ENCODE data around the gene YTHDC2. TPM values are rescaled to one million over a fixed set of nuclear protein-coding genes. Genes with fewer than 3 reads are reported as not detected.
"Not testable (repeated sequence)": the region's sequence is repeated elsewhere in the genome, so short reads cannot be mapped to it uniquely, and the experiment has no call there.

YTHDC2 gene
- total RNA-seq, 2 donors from 2014 or later = 17.7 to 32.0 TPM

DNA sequence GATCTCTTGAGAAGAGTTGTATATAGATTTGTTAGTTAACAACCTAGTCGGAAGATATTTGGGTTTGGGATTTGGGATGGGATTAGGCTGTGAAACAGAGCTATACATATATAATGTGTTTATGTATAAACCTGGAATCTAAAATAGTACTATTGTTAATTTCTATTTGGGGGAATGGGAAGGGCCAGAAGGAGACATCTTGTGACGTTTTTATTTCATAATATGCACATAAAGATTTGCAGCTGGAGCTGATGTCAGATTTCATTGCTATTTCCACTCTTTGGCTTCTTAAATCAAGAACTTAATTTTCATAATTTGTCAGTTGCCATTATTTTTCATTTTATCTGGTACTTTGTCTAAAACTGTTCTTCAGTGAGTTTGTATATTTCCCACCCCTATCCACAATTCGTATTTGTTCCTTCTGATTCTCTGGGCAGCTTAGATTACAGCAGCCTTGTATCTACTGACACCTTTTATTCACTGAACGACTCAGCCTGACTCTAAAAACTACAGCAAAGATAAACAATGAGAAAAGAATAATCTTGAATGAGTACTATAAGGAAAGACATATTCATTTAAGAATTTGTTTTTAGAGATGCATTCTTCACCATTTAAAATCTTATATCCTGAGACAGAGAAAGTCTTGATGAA lies 86.9 kb downstream of the YTHDC2 start:
- intact Hi-C loops (cut with DNase I) = no loop called here
- no peaks in the 10 kb centered on the region for H3K4me1 ChIP-seq (replicated peaks)
- no peak overlapping the region for H3K4me3 ChIP-seq
- no peak for DNase-seq (ENCODE audit: low spot score)
- H3K27ac ChIP-seq = no peak overlapping the region
- WGBS = 47% methylated on average over 4 of the region's 4 CpGs
- H3K36me3 ChIP-seq = no peaks in the 10 kb centered on the region
- H3K9me3 ChIP-seq = no peaks in the 10 kb centered on the region
- TF ChIP-seq POLR2AphosphoS5 (IDR thresholded peaks at IDR 0.05) (no peak), POLR2A (IDR thresholded peaks at IDR 0.05) (no peak)
- TF ChIP-seq, protein P1, sequence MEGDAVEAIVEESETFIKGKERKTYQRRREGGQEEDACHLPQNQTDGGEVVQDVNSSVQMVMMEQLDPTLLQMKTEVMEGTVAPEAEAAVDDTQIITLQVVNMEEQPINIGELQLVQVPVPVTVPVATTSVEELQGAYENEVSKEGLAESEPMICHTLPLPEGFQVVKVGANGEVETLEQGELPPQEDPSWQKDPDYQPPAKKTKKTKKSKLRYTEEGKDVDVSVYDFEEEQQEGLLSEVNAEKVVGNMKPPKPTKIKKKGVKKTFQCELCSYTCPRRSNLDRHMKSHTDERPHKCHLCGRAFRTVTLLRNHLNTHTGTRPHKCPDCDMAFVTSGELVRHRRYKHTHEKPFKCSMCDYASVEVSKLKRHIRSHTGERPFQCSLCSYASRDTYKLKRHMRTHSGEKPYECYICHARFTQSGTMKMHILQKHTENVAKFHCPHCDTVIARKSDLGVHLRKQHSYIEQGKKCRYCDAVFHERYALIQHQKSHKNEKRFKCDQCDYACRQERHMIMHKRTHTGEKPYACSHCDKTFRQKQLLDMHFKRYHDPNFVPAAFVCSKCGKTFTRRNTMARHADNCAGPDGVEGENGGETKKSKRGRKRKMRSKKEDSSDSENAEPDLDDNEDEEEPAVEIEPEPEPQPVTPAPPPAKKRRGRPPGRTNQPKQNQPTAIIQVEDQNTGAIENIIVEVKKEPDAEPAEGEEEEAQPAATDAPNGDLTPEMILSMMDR (IDR thresholded peaks at IDR 0.05) = no peak
- H3K27me3 ChIP-seq (replicated peaks; ENCODE audit: insufficient read depth) = no peaks in the 10 kb centered on the region

DNA sequence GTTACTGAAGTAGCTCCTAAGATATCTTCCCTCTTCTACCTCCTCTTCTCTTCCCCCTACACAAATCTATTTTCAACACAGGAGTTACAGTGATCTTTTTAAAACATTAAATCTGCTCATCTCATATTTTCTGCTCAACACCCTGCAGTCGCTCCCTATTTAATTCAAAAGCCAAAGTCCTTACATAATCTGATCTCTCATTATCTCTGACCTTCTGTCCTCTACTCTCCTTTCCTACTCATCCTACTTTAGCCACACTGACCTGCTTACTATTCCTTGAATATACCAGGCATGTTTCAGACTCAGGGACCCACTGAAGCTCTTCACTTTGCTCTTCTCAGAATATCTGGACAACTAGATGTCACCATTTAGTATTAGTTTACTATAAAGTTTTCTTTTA lies 87.9 kb downstream of the YTHDC2 start:
- Histone ChIP-seq H3K36me3 (no peaks in the 10 kb centered on the region), H3K27ac (no peak overlapping the region), H3K27me3 (replicated peaks; ENCODE audit: insufficient read depth) (no peaks in the 10 kb centered on the region), H3K4me3 (no peak overlapping the region), H3K9me3 (no peaks in the 10 kb centered on the region), H3K4me1 (replicated peaks) (no peaks in the 10 kb centered on the region)
- no peak for DNase-seq (ENCODE audit: low spot score)
- TF ChIP-seq, protein P1 (IDR thresholded peaks at IDR 0.05) = no peak
- no peak for TF ChIP-seq POLR2A (IDR thresholded peaks at IDR 0.05)
- no peak for TF ChIP-seq POLR2AphosphoS5 (IDR thresholded peaks at IDR 0.05)
- intact Hi-C loops (cut with DNase I) = no loop called here
- WGBS = 67% methylated on average over 1 of the region's 1 CpG

DNA sequence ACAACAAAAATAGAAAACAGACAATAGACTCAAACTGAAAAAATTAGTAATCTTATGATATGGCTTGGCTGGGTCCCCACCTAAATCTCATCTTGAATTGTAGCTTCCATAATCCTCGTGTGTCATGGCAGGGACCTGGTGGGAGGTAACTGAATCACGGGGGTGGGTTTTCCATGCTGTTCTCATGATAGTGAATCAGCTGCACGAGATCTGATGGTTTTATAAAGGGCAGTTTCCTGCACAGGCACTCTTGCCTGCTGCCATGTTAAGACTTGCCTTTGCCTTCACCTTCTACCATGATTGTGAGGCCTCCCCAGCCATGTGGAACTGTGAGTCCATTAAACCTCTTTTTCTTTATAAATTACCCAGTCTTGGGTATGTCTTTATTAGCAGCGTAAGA lies 89.8 kb downstream of the YTHDC2 start:
- H3K36me3 ChIP-seq; H3K4me3 ChIP-seq; H3K27me3 ChIP-seq (replicated peaks; ENCODE audit: insufficient read depth); H3K4me1 ChIP-seq (replicated peaks); H3K27ac ChIP-seq; H3K9me3 ChIP-seq; intact Hi-C loops (cut with DNase I); DNase-seq (ENCODE audit: low spot score): not testable (repeated sequence)
- 72% methylated on average over 4 of the region's 4 CpGs for WGBS

DNA sequence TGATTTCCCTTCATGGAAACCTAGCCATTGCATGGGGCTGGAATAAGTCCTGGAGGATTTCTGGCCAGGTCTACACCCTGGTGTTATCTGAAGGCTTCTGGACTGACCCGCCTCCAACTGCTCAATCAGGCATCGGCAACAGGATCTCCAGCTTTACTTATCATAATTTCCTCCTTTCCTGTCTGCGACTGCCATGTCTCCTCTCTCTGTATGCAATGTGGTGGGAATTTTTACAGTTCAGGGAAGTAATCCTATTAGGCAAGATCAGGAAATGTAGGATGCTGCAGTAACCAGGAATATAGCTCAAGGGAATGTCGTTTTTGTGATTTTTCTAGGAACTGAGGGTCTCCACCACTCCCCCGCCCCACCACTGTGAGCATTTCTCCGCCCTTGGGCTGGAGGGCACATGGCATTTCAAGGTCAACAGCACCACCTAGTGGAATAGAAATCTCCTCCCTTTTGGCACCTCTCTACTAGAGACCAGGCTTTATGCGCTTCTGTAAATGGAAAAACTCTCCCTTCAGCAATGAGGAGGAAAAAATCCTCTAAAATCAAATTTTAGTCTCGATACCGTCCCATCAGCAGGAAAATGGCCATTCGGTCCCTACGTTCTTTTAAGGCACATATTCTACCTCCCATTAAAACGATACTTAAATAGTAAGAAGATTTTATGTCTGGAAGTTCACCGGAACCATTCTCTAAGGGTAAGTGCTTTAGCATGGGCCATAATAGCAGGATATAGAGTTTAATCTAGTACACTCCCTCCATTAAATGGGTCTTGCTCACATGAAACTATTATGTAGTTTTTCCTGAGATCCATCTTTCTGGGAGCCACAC lies 93.0 kb downstream of the YTHDC2 start:
- no peak overlapping the region for H3K4me3 ChIP-seq
- TF ChIP-seq, protein P1 (IDR thresholded peaks at IDR 0.05) = peak; percentile 57 to 74 (median 70)
- TF ChIP-seq POLR2AphosphoS5 (IDR thresholded peaks at IDR 0.05) = no peak
- intact Hi-C loops (cut with DNase I) = loop anchor here (5.0 kb wide), 2 partner anchors 264 to 614 kb away; no protein-coding TSS in a partner anchor
- H3K36me3 ChIP-seq = no peaks in the 10 kb centered on the region
- H3K4me1 ChIP-seq (replicated peaks) = no peaks in the 10 kb centered on the region
- no peaks in the 10 kb centered on the region for H3K27me3 ChIP-seq (replicated peaks; ENCODE audit: insufficient read depth)
- 45% methylated on average over 13 of the region's 13 CpGs for WGBS
- H3K9me3 ChIP-seq = no peaks in the 10 kb centered on the region
- H3K27ac ChIP-seq = no peak overlapping the region
- peak; percentile 33 for DNase-seq (ENCODE audit: low spot score)

DNA sequence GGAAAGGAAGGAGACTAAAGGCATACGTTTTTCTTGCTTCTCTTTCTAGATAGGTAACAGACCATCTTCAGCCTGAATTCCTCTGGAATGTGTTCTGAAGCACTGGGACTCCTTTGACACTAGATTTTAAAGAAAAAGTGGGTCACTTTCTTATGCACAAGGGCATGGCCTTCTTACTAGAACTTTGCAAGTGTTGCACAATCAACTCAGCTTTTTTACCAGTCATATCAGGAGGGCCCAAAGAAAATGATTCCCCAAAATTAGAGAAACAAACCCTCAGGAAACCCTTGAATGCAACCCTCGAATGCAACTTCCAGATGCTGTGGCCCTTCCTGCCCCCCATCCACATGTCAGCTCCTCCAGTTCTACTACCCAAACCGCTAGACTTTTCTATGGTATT lies 93.9 kb downstream of the YTHDC2 start:
- H3K27ac ChIP-seq = no peak overlapping the region
- intact Hi-C loops (cut with DNase I) = loop anchor here (5.0 kb wide), 2 partner anchors 265 to 615 kb away; no protein-coding TSS in a partner anchor

More for the DNA sequence above, 93.9 kb downstream of the YTHDC2 start:
- Histone ChIP-seq H3K4me3 (no peak overlapping the region), H3K9me3 (no peaks in the 10 kb centered on the region), H3K27me3 (replicated peaks; ENCODE audit: insufficient read depth) (no peaks in the 10 kb centered on the region), H3K36me3 (no peaks in the 10 kb centered on the region), H3K4me1 (replicated peaks) (no peaks in the 10 kb centered on the region)
- WGBS = 80% methylated on average over 3 of the region's 3 CpGs
- TF ChIP-seq POLR2AphosphoS5 (IDR thresholded peaks at IDR 0.05) (no peak), POLR2A (IDR thresholded peaks at IDR 0.05) (no peak)
- TF ChIP-seq, protein P1 (IDR thresholded peaks at IDR 0.05) = no peak
- no peak for DNase-seq (ENCODE audit: low spot score)
